Activated effector memory CD4-positive, alpha-beta T cell treated with anti-CD3 and anti-CD28 coated beads, Interleukin-2, amount 50 U/mL, for 16 hours (primary cell): ENCODE results near the gene DNAH9.

Experiments
- DNase-seq: peaks from one replicate; pipeline ENCODE4 v3.0.0-alpha.2; 2020

The DNAH9 gene

GRCh38 chr17:11671126-11671525 lies 72.9 kb downstream of the DNAH9 start:
- DNase-seq, result no peak

- no peak for DNase-seq
Measured at GRCh38 chr17:11682646-11683045, 84.4 kb downstream of the DNAH9 start.

- DNase-seq, result no peak
Measured at GRCh38 chr17:11690681-11691080, 92.4 kb downstream of the DNAH9 start.

- DNase-seq, result no peak
Measured at GRCh38 chr17:11692688-11693087, 94.4 kb downstream of the DNAH9 start.

GRCh38 chr17:11693284-11693683 lies 95.0 kb downstream of the DNAH9 start:
- no peak for DNase-seq

GRCh38 chr17:11700668-11701067 lies 102.4 kb downstream of the DNAH9 start:
- DNase-seq, result no peak

GRCh38 chr17:11701911-11702310 lies 103.6 kb downstream of the DNAH9 start:
- no peak for DNase-seq

GRCh38 chr17:11704041-11704440 lies 105.8 kb downstream of the DNAH9 start:
- no peak for DNase-seq

- DNase-seq, result no peak
Measured at GRCh38 chr17:11705111-11705510, 106.8 kb downstream of the DNAH9 start.

- no peak for DNase-seq
Measured at GRCh38 chr17:11707586-11707985, 109.3 kb downstream of the DNAH9 start.

GRCh38 chr17:11712456-11712855 lies 114.2 kb downstream of the DNAH9 start:
- DNase-seq, result no peak

GRCh38 chr17:11719203-11719602 lies 120.9 kb downstream of the DNAH9 start:
- DNase-seq, result no peak

- DNase-seq, result no peak
Measured at GRCh38 chr17:11719856-11720255, 121.6 kb downstream of the DNAH9 start.

- no peak for DNase-seq
Measured at GRCh38 chr17:11720816-11721215, 122.5 kb downstream of the DNAH9 start.

GRCh38 chr17:11730747-11731146 lies 132.5 kb downstream of the DNAH9 start:
- DNase-seq, result no peak

GRCh38 chr17:11736613-11737312 lies 138.5 kb downstream of the DNAH9 start:
- no peak for DNase-seq

- no peak for DNase-seq
Measured at GRCh38 chr17:11737313-11737679, 139.0 kb downstream of the DNAH9 start.

GRCh38 chr17:11738151-11738550 lies 139.9 kb downstream of the DNAH9 start:
- DNase-seq, result no peak

GRCh38 chr17:11739351-11739750 lies 141.1 kb downstream of the DNAH9 start:
- DNase-seq, result no peak

- no peak for DNase-seq
Measured at GRCh38 chr17:11739848-11740247, 141.6 kb downstream of the DNAH9 start.

- no peak for DNase-seq
Measured at GRCh38 chr17:11742886-11743285, 144.6 kb downstream of the DNAH9 start.

GRCh38 chr17:11744696-11745095 lies 146.4 kb downstream of the DNAH9 start:
- DNase-seq, result no peak

- no peak for DNase-seq
Measured at GRCh38 chr17:11747441-11747840, 149.2 kb downstream of the DNAH9 start.

- no peak for DNase-seq
Measured at GRCh38 chr17:11757815-11758214, 159.5 kb downstream of the DNAH9 start.

GRCh38 chr17:11768106-11768505 lies 169.8 kb downstream of the DNAH9 start:
- no peak for DNase-seq
